CD14-positive monocyte (primary cell): ENCODE measurements around the gene CREB5. TPM values are rescaled to one million over a fixed set of nuclear protein-coding genes. Genes with fewer than 3 reads are reported as not detected.

Experiments used
- DNase-seq, 3 donors: peaks; one replicate each; pipeline ENCODE4 v3.0.0-alpha.2; 2011 to 2022
- H2AFZ ChIP-seq: 2 replicates; pipeline ENCODE4 v1.6.0; 2012; ENCODE audit warnings: mild to moderate bottlenecking, low read depth, low read length, inconsistent platforms; ENCODE audit not compliant: insufficient read depth, poor library complexity, severe bottlenecking
- H3K27ac ChIP-seq, 2 donors: 1 replicate in 1 of 2; 2 replicates in 1 of 2; pipeline ENCODE4 v1.5.1; 2012 to 2013; ENCODE audit warnings: low read length in 2 of 2, control low read depth in 1 of 2, inconsistent platforms in 1 of 2, low read depth in 1 of 2, mild to moderate bottlenecking in 1 of 2
- H3K27me3 ChIP-seq, 2 donors: one replicate each; pipeline versions ENCODE4 v1.6.0 to v1.6.1; 2011 to 2013; ENCODE audit warnings: low read length in 2 of 2; ENCODE audit not compliant: control insufficient read depth in 2 of 2, insufficient read depth in 2 of 2
- H3K36me3 ChIP-seq, 2 donors: replicated peaks in 1 of 2; 1 replicate in 1 of 2; 2 replicates in 1 of 2; pipeline versions ENCODE4 v1.5.1 to v1.6.1; 2012 to 2013; ENCODE audit warnings: low read length in 2 of 2, control low read depth in 1 of 2, inconsistent platforms in 1 of 2, mild to moderate bottlenecking in 1 of 2; ENCODE audit not compliant: insufficient read depth in 2 of 2, control insufficient read depth in 1 of 2
- H3K4me1 ChIP-seq, 2 donors: 1 replicate in 1 of 2; 2 replicates in 1 of 2; pipeline versions ENCODE4 v1.5.1 to v1.6.1; 2012 to 2013; ENCODE audit warnings: low read length in 2 of 2, control low read depth in 1 of 2, inconsistent platforms in 1 of 2, mild to moderate bottlenecking in 1 of 2, moderate library complexity in 1 of 2; ENCODE audit not compliant: insufficient read depth in 2 of 2, control insufficient read depth in 1 of 2
- H3K4me2 ChIP-seq: replicated peaks from 2 replicates; pipeline ENCODE3; 2012; ENCODE audit warnings: low read length, moderate library complexity, mild to moderate bottlenecking; ENCODE audit not compliant: poor library complexity, severe bottlenecking; ENCODE audit errors: extremely low read depth
- H3K4me3 ChIP-seq, 3 experiments: fragments of 200-600 bp in 1 of 3; sonication (generic) in 1 of 3; replicated peaks in 1 of 3; 1 replicate in 2 of 3; 2 replicates in 1 of 3; pipeline ENCODE4 v1.5.1; 2011 to 2013; ENCODE audit warnings: low read length in 3 of 3, mild to moderate bottlenecking in 3 of 3, control low read depth in 2 of 3, low read depth in 2 of 3, inconsistent platforms in 1 of 3, moderate library complexity in 1 of 3
- H3K79me2 ChIP-seq: 2 replicates; pipeline ENCODE4 v1.6.0; 2012; ENCODE audit warnings: mild to moderate bottlenecking, control low read depth, inconsistent platforms, low read length, moderate library complexity; ENCODE audit not compliant: insufficient read depth
- H3K9ac ChIP-seq: 2 replicates; pipeline ENCODE4 v1.6.0; 2017; ENCODE audit warnings: low read length, mild to moderate bottlenecking; ENCODE audit not compliant: insufficient read depth, poor library complexity, severe bottlenecking
- H3K9me3 ChIP-seq, 2 donors: replicated peaks in 1 of 2; 1 replicate in 1 of 2; 2 replicates in 1 of 2; pipeline versions ENCODE4 v1.5.1 to v1.6.1; 2012 to 2013; ENCODE audit warnings: low read length in 2 of 2, control low read depth in 1 of 2; ENCODE audit not compliant: control insufficient read depth in 1 of 2, insufficient read depth in 1 of 2
- H4K20me1 ChIP-seq: 2 replicates; pipeline ENCODE4 v1.6.0; 2012; ENCODE audit warnings: mild to moderate bottlenecking, low read length, control low read depth, moderate library complexity; ENCODE audit not compliant: insufficient read depth
- H3K27ac Mint-ChIP-seq, 7 donors: one replicate each; pipeline ENCODE4 v1.8.0; 2020; ENCODE audit warnings: mild to moderate bottlenecking in 7 of 7, mixed read lengths in 7 of 7, moderate library complexity in 6 of 7, inconsistent platforms in 2 of 7
- H3K27me3 Mint-ChIP-seq, 3 donors: one replicate each; pipeline ENCODE4 v1.8.0; 2021 to 2022; ENCODE audit warnings: low read depth in 3 of 3, mild to moderate bottlenecking in 3 of 3, mixed read lengths in 3 of 3, moderate library complexity in 3 of 3, inconsistent platforms in 1 of 3
- H3K36me3 Mint-ChIP-seq, 2 donors: one replicate each; pipeline ENCODE4 v1.8.0; 2020; ENCODE audit warnings: mixed read lengths in 2 of 2, inconsistent platforms in 1 of 2, mild to moderate bottlenecking in 1 of 2
- H3K4me1 Mint-ChIP-seq: one replicate; pipeline ENCODE4 v1.8.0; 2020; ENCODE audit warnings: mild to moderate bottlenecking, mixed read lengths
- H3K4me3 Mint-ChIP-seq, 2 donors: one replicate each; pipeline ENCODE4 v1.8.0; 2020; ENCODE audit warnings: mild to moderate bottlenecking in 2 of 2, mixed read lengths in 2 of 2, moderate library complexity in 1 of 2
- H3K9me3 Mint-ChIP-seq, 7 donors: one replicate each; pipeline ENCODE4 v1.8.0; 2020 to 2022; ENCODE audit warnings: mixed read lengths in 7 of 7, mild to moderate bottlenecking in 6 of 7, moderate library complexity in 6 of 7, inconsistent platforms in 2 of 7
- CTCF ChIP-seq: fragments of 200-600 bp; IDR thresholded peaks from one replicate; pipeline ENCODE4 v1.8.0; 2022; ENCODE audit warnings: antibody characterized with exemption, mild to moderate bottlenecking
- WGBS: methylation state at CpG from one replicate; pipeline ENCODE4 v1.1.5; 2013; ENCODE audit warnings: missing lambda C conversion rate; ENCODE audit not compliant: insufficient coverage; 5-methylcytosine and 5-hydroxymethylcytosine counted together
- intact Hi-C, 2 donors: fragments of 100-400 bp; cut with micrococcal nuclease; formaldehyde crosslinking; loops; one replicate each; pipeline versions ENCODE4 v1.15.0 to v1.15.1; 2023
- polyA plus RNA-seq, 3 donors: library from polyadenylated mRNA; depleted of rRNA in 1 of 3; unstranded in 2 of 3; stranded (reverse) in 1 of 3; fragments of 300-500 nt in 2 of 3; fragments of >200 nt in 1 of 3; fragmentation: Illumina TruSeq in 2 of 3; gene quantifications; 1 replicate in 2 of 3; 2 replicates in 1 of 3; pipeline ENCODE4 v1.2.3, GENCODE V29; 2012 to 2021

The CREB5 gene
- polyA plus RNA-seq, 3 donors: 25.1 to 72.3 (median 44.2) TPM

- H3K9me3 ChIP-seq: peaks cover 6 to 11% of the 10 kb centered on the region in 2 donors
- H3K27me3 Mint-ChIP-seq: peaks cover 0 to 2% (median 0%) of the 10 kb centered on the region in 3 donors
- H3K9ac ChIP-seq: no peak overlapping the region
- no peaks in the 10 kb centered on the region for H3K27me3 ChIP-seq
- H3K27ac Mint-ChIP-seq: peak overlapping the region in 2 of 7 donors; percentile 68 to 71
- no peak overlapping the region for H3K4me3 ChIP-seq
- no peak overlapping the region for H2AFZ ChIP-seq
- H3K4me3 Mint-ChIP-seq: no peak overlapping the region
- no peaks in the 10 kb centered on the region for H4K20me1 ChIP-seq
- no peaks in the 10 kb centered on the region for H3K36me3 ChIP-seq
- H3K9me3 Mint-ChIP-seq: peaks cover 0 to 12% (median 7%) of the 10 kb centered on the region in 7 donors
- H3K36me3 Mint-ChIP-seq: no peaks in the 10 kb centered on the region
- no peak for TF ChIP-seq CTCF
- DNase-seq: no peak
- intact Hi-C loops: no loop called here
- H3K4me1 Mint-ChIP-seq: peaks cover 52% of the 10 kb centered on the region
- H3K79me2 ChIP-seq: no peaks in the 10 kb centered on the region
- H3K27ac ChIP-seq: no peak overlapping the region
- WGBS: 92% methylated on average over 3 of the region's 4 CpGs
- H3K4me1 ChIP-seq: peaks cover 22 to 40% of the 10 kb centered on the region in 2 donors
- no peak overlapping the region for H3K4me2 ChIP-seq
Measured at GRCh38 chr7:28671526-28671925, 259.2 kb downstream of the CREB5 start.

- no peak overlapping the region for H2AFZ ChIP-seq
- no peak overlapping the region for H3K9ac ChIP-seq
- peak in 2 of 3 donors; percentile 15 to 18 for DNase-seq
- WGBS: 100% methylated on average over 1 of the region's 3 CpGs
- no peak overlapping the region for H3K4me3 Mint-ChIP-seq
- peaks cover 0 to 12% (median 7%) of the 10 kb centered on the region in 7 donors for H3K9me3 Mint-ChIP-seq
- H3K4me2 ChIP-seq: no peak overlapping the region
- no peak overlapping the region for H3K4me3 ChIP-seq
- peak overlapping the region in 5 of 7 donors; percentile 7 to 84 (median 45) for H3K27ac Mint-ChIP-seq
- no peaks in the 10 kb centered on the region for H4K20me1 ChIP-seq
- no peaks in the 10 kb centered on the region for H3K79me2 ChIP-seq
- no peaks in the 10 kb centered on the region for H3K36me3 ChIP-seq
- TF ChIP-seq CTCF: no peak
- H3K4me1 Mint-ChIP-seq: peaks cover 54% of the 10 kb centered on the region
- intact Hi-C loops: no loop called here
- peaks cover 0 to 2% (median 0%) of the 10 kb centered on the region in 3 donors for H3K27me3 Mint-ChIP-seq
- no peaks in the 10 kb centered on the region for H3K36me3 Mint-ChIP-seq
- H3K27me3 ChIP-seq: no peaks in the 10 kb centered on the region
- H3K27ac ChIP-seq: no peak overlapping the region
- peaks cover 22 to 39% of the 10 kb centered on the region in 2 donors for H3K4me1 ChIP-seq
- H3K9me3 ChIP-seq: peaks cover 6 to 11% of the 10 kb centered on the region in 2 donors
Measured at GRCh38 chr7:28672397-28672797, 260.1 kb downstream of the CREB5 start.
